H1 (cell line): Measurements from ENCODE around the gene VIPR2. TPM values are rescaled to one million over a fixed set of nuclear protein-coding genes. Genes with fewer than 3 reads are reported as not detected.
"Not testable (repeated sequence)": the region's sequence is repeated elsewhere in the genome, so short reads cannot be mapped to it uniquely, and the experiment has no call there.

Experiments used
- CTCF ChIA-PET: fragments of 300-600 bp; sonication (Branson Sonifier 250); formaldehyde crosslinking; loops from one replicate; lab custom pipeline; 2021; ENCODE audit not compliant: partially characterized antibody; lab: Charles Lee
- POLR2A ChIA-PET: fragments of 300-600 bp; sonication (Branson Sonifier 250); formaldehyde crosslinking; loops from one replicate; lab custom pipeline; 2021; ENCODE audit warnings: inconsistent platforms; ENCODE audit not compliant: partially characterized antibody; lab: Charles Lee
- DNase-seq, 2 experiments: peaks; one replicate each; pipeline versions ENCODE4 v3.0.0 to v3.0.0-alpha.2; 2010 to 2022; ENCODE audit warnings: low spot score in 2 of 2, low read depth in 1 of 2, mixed read lengths in 1 of 2
- FAIRE-seq: peaks from 2 replicates; lab custom pipeline; 2011; peaks lifted over from hg19 to GRCh38; lab: Jason Lieb, UNC
- H2AFZ ChIP-seq: 2 replicates; pipeline ENCODE4 v1.8.1; 2012; ENCODE audit warnings: low read length, inconsistent platforms
- H2AK5ac ChIP-seq: 2 replicates; pipeline ENCODE4 v1.6.1; 2013; ENCODE audit warnings: low read depth, low read length
- H2BK120ac ChIP-seq: replicated peaks from 2 replicates; pipeline ENCODE3; 2013; ENCODE audit warnings: low read depth, low read length, inconsistent platforms
- H2BK12ac ChIP-seq: 2 replicates; pipeline ENCODE4 v1.6.1; 2013; ENCODE audit warnings: low read depth, low read length
- H2BK15ac ChIP-seq: 2 replicates; pipeline ENCODE4 v1.6.1; 2013; ENCODE audit warnings: low read length
- H2BK20ac ChIP-seq: 2 replicates; pipeline ENCODE4 v1.6.1; 2013; ENCODE audit warnings: low read length
- H2BK5ac ChIP-seq: 2 replicates; pipeline ENCODE4 v1.6.1; 2013; ENCODE audit warnings: low read depth, low read length
- H3K14ac ChIP-seq: 2 replicates; pipeline ENCODE4 v1.6.1; 2013; ENCODE audit warnings: inconsistent platforms; ENCODE audit not compliant: insufficient read length
- H3K18ac ChIP-seq: 2 replicates; pipeline ENCODE4 v1.6.1; 2013; ENCODE audit warnings: low read length; ENCODE audit errors: extremely low read depth
- H3K23ac ChIP-seq: 2 replicates; pipeline ENCODE4 v1.6.1; 2013; ENCODE audit warnings: inconsistent platforms; ENCODE audit not compliant: insufficient read length
- H3K23me2 ChIP-seq: 2 replicates; pipeline ENCODE4 v1.6.1; 2013; ENCODE audit warnings: low read depth, low read length
- H3K27ac ChIP-seq: 2 replicates; pipeline ENCODE4 v1.6.1; 2011; ENCODE audit warnings: low read depth, low read length, inconsistent platforms
- H3K27me3 ChIP-seq, 4 experiments: replicated peaks in 1 of 4; 1 replicate in 1 of 4; 2 replicates in 3 of 4; pipeline versions ENCODE4 v1.6.1 to v1.8.1; 2011 to 2013; ENCODE audit warnings: low read length in 3 of 4, mild to moderate bottlenecking in 3 of 4, inconsistent platforms in 2 of 4, mixed read lengths in 2 of 4, moderate library complexity in 1 of 4; ENCODE audit not compliant: control insufficient read depth in 3 of 4, insufficient read depth in 3 of 4; ENCODE audit errors: extremely low read depth in 1 of 4
- H3K36me3 ChIP-seq, 4 experiments: 2 replicates each; pipeline versions ENCODE4 v1.6.1 to v1.8.1; 2011 to 2013; ENCODE audit warnings: mild to moderate bottlenecking in 4 of 4, low read length in 3 of 4, moderate library complexity in 2 of 4, control low read depth in 1 of 4, inconsistent platforms in 1 of 4; ENCODE audit not compliant: insufficient read depth in 4 of 4, control insufficient read depth in 2 of 4
- H3K4ac ChIP-seq: replicated peaks from 2 replicates; pipeline ENCODE3; 2013; ENCODE audit warnings: low read length, low read depth, mixed read lengths, inconsistent platforms; ENCODE audit not compliant: insufficient read length
- H3K4me1 ChIP-seq, 4 experiments: replicated peaks in 1 of 4; 1 replicate in 1 of 4; 2 replicates in 3 of 4; pipeline versions ENCODE4 v1.6.1 to v1.8.1; 2011 to 2013; ENCODE audit warnings: low read length in 3 of 4, inconsistent platforms in 2 of 4, mixed read lengths in 1 of 4; ENCODE audit not compliant: insufficient read depth in 4 of 4, control insufficient read depth in 3 of 4
- H3K4me2 ChIP-seq, 2 experiments: 2 replicates each; pipeline versions ENCODE4 v1.6.1 to v1.8.1; 2011 to 2013; ENCODE audit warnings: low read depth in 2 of 2, low read length in 2 of 2, control low read depth in 1 of 2, inconsistent platforms in 1 of 2, mild to moderate bottlenecking in 1 of 2; ENCODE audit not compliant: insufficient read depth in 1 of 2
- H3K4me3 ChIP-seq, 4 experiments: fragments of 200-600, 300-600 bp in 1 of 4; sonication (generic), shearing (Covaris generic), sonication (Bioruptor Twin) in 1 of 4; 2 replicates each; pipeline versions ENCODE4 v1.5.1 to v1.8.1; 2011 to 2016; ENCODE audit warnings: low read length in 4 of 4, low read depth in 3 of 4, control low read depth in 2 of 4, inconsistent platforms in 2 of 4, mild to moderate bottlenecking in 2 of 4, mixed read lengths in 1 of 4, moderate library complexity in 1 of 4; ENCODE audit not compliant: insufficient read depth in 2 of 4; ENCODE audit errors: extremely low read depth in 1 of 4
- H3K56ac ChIP-seq: replicated peaks from 2 replicates; pipeline ENCODE3; 2013; ENCODE audit warnings: low read depth, mild to moderate bottlenecking, mixed read lengths, low read length, inconsistent platforms; ENCODE audit not compliant: insufficient read length
- H3K79me1 ChIP-seq: 2 replicates; pipeline ENCODE4 v1.6.1; 2013; ENCODE audit warnings: low read depth, low read length, control low read depth
- H3K79me2 ChIP-seq, 2 experiments: 2 replicates each; pipeline versions ENCODE4 v1.6.1 to v1.8.1; 2012 to 2013; ENCODE audit warnings: low read length in 2 of 2, mild to moderate bottlenecking in 2 of 2, inconsistent platforms in 1 of 2; ENCODE audit not compliant: insufficient read depth in 2 of 2, control insufficient read depth in 1 of 2
- H3K9ac ChIP-seq, 4 experiments: replicated peaks in 1 of 4; 1 replicate in 1 of 4; 2 replicates in 3 of 4; pipeline versions ENCODE4 v1.6.1 to v1.8.1; 2011 to 2013; ENCODE audit warnings: low read depth in 3 of 4, low read length in 3 of 4, control low read depth in 2 of 4, mild to moderate bottlenecking in 2 of 4, moderate library complexity in 2 of 4, inconsistent platforms in 1 of 4; ENCODE audit errors: extremely low read depth in 1 of 4
- H3K9me3 ChIP-seq, 2 experiments: 2 replicates each; pipeline versions ENCODE4 v1.6.1 to v1.8.1; 2012 to 2013; ENCODE audit warnings: mild to moderate bottlenecking in 2 of 2, moderate library complexity in 2 of 2, control low read depth in 1 of 2, inconsistent platforms in 1 of 2, low read depth in 1 of 2, low read length in 1 of 2, mixed read lengths in 1 of 2; ENCODE audit not compliant: insufficient read depth in 2 of 2
- H4K20me1 ChIP-seq, 2 experiments: replicated peaks in 1 of 2; 2 replicates each; pipeline versions ENCODE3 to v1.8.1; 2011 to 2013; ENCODE audit warnings: inconsistent platforms in 2 of 2, low read length in 2 of 2, mild to moderate bottlenecking in 1 of 2; ENCODE audit not compliant: insufficient read depth in 2 of 2, control insufficient read depth in 1 of 2
- H4K5ac ChIP-seq: 2 replicates; pipeline ENCODE4 v1.6.1; 2013; ENCODE audit warnings: low read length, low read depth, mixed read lengths, inconsistent platforms; ENCODE audit not compliant: insufficient read length
- H4K8ac ChIP-seq: 2 replicates; pipeline ENCODE4 v1.8.0; 2013; ENCODE audit warnings: mild to moderate bottlenecking, moderate library complexity, low read length, inconsistent platforms; ENCODE audit not compliant: insufficient read depth; ENCODE audit errors: extremely low read depth
- H4K91ac ChIP-seq: replicated peaks from 2 replicates; pipeline ENCODE3; 2013; ENCODE audit warnings: low read length, mixed read lengths, inconsistent platforms; ENCODE audit not compliant: insufficient read length
- WGBS, 2 experiments: shearing (Covaris generic) in 1 of 2; methylation state at CpG; one replicate each; pipeline versions ENCODE4 v1.1.6 to v1.1.7; 2013 to 2015; ENCODE audit warnings: low lambda C conversion rate in 2 of 2, mixed read lengths in 2 of 2, inconsistent platforms in 1 of 2, low coverage in 1 of 2, missing lambda C conversion rate in 1 of 2; ENCODE audit not compliant: insufficient replicate concordance in 2 of 2, insufficient coverage in 1 of 2, insufficient read length in 1 of 2; ENCODE audit errors: extremely low coverage in 1 of 2, missing lambda C conversion rate in 1 of 2; 5-methylcytosine and 5-hydroxymethylcytosine counted together
- polyA plus RNA-seq, 7 experiments: library from polyadenylated mRNA; depleted of rRNA in 3 of 7; stranded (reverse) in 5 of 7; unstranded in 2 of 7; fragments of >200 nt in 5 of 7; fragments of 200-250 nt in 2 of 7; gene quantifications; 1 replicate in 5 of 7; 2 replicates in 1 of 7; 4 replicates in 1 of 7; pipeline versions ENCODE4 v1.2.1 to v1.2.3, GENCODE V29; 2011 to 2013; ENCODE audit warnings: missing spikeins in 2 of 7, mixed read lengths in 2 of 7
- total RNA-seq: library from RNA; stranded (reverse); fragmentation: NEBNext Ultra II Directional; extraction: Animal tissue kit (Norgen Biotek cat#: 25700); gene quantifications from 2 replicates; pipeline ENCODE4 v1.2.1, GENCODE V29; 2021

VIPR2 gene
- total and polyA plus RNA-seq, 2 of the 8 experiments (the other 6 are each of a cell fraction or from before 2014, with no cell fraction given) = 2.4 to 6.3 TPM

DNA sequence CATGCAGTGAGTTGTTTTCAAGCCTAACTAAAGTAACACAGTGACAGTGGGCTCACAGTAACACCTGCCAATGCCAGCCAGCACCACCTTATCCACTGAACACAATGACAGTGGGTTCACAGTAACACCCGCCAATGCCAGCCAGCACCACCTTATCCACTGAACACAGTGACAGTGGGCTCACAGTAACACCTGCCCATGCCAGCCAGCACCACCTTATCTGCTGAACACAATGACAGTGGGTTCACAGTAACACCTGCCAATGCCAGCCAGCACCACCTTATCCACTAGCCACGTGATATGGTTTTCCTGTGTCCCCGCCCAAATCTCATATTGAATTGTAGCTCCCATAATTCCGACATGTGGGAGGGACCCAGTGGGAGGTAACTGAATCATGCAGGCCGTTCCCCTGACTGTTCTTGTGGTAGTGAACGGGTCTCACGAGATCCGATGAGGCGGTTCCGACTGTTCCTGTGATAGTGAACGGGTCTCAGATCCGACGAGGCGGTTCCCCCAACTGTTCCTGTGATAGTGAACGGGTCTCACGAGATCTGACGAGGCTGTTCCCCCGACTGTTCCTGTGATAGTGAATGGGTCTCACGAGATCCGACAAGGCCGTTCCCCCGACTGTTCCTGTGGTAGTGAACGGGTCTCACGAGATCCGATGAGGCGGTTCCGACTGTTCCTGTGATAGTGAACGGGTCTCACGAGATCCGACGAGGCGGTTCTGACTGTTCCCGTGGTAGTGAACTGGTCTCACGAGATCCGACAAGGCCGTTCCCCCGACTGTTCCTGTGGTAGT is 44.2 kb downstream of the VIPR2 start:
- FAIRE-seq, H3K4me3 ChIP-seq, H3K4ac ChIP-seq, H3K79me2 ChIP-seq, H3K9ac ChIP-seq, H2AK5ac ChIP-seq, H3K27ac ChIP-seq, H2BK120ac ChIP-seq, H4K8ac ChIP-seq, H2BK15ac ChIP-seq, H4K20me1 ChIP-seq, H4K91ac ChIP-seq, H3K4me2 ChIP-seq, H3K23me2 ChIP-seq, H3K4me1 ChIP-seq, H3K79me1 ChIP-seq, CTCF ChIA-PET, H3K27me3 ChIP-seq, H3K23ac ChIP-seq, H3K9me3 ChIP-seq, H2AFZ ChIP-seq, H2BK12ac ChIP-seq, H4K5ac ChIP-seq, H2BK5ac ChIP-seq, POLR2A ChIA-PET, H2BK20ac ChIP-seq, H3K56ac ChIP-seq, H3K36me3 ChIP-seq, H3K14ac ChIP-seq, H3K18ac ChIP-seq, DNase-seq: not testable (repeated sequence)
- WGBS, 2 experiments = 98% methylated on average over 37 of the region's 37 CpGs; no CpG with 5 or more reads in 1 of the 2 experiments
